Panc1 (cell line): ENCODE measurements around the gene LTBP3.

Source experiments
- POLR2AphosphoS5 ChIP-seq: IDR thresholded peaks from 2 replicates; pipeline ENCODE4 v1.6.1; 2012; ENCODE audit warnings: mild to moderate bottlenecking, low read depth, low read length, moderate library complexity
- SIN3A ChIP-seq: IDR thresholded peaks from 2 replicates; pipeline ENCODE4 v1.6.1; 2012; ENCODE audit warnings: low read depth, mild to moderate bottlenecking, low read length, moderate library complexity, borderline replicate concordance; ENCODE audit not compliant: insufficient read depth
- TF ChIP-seq, protein P1 (sequence below): fragments of 450-650 bp; IDR thresholded peaks from 2 replicates; pipeline ENCODE4 v1.5.1; 2017; ENCODE audit warnings: mild to moderate bottlenecking

DNA sequence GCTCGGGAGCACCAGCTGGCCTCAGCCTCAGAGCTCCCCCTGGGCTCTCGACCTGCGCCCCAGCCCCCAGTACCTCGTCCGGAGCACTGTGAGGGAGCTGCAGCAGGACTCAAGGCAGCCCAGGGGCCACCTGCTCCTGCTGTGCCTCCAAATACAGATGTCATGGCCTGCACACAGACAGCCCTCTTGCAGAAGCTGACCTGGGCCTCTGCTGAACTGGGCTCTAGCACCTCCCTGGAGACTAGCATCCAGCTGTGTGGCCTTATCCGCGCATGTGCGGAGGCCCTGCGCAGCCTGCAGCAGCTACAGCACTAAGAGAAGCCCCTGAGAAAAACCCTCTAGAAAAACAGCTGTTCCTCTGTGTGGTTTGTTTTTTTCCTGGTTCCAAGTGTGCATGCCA, 13.3 kb upstream of the LTBP3 start:
- TF ChIP-seq, protein P1, sequence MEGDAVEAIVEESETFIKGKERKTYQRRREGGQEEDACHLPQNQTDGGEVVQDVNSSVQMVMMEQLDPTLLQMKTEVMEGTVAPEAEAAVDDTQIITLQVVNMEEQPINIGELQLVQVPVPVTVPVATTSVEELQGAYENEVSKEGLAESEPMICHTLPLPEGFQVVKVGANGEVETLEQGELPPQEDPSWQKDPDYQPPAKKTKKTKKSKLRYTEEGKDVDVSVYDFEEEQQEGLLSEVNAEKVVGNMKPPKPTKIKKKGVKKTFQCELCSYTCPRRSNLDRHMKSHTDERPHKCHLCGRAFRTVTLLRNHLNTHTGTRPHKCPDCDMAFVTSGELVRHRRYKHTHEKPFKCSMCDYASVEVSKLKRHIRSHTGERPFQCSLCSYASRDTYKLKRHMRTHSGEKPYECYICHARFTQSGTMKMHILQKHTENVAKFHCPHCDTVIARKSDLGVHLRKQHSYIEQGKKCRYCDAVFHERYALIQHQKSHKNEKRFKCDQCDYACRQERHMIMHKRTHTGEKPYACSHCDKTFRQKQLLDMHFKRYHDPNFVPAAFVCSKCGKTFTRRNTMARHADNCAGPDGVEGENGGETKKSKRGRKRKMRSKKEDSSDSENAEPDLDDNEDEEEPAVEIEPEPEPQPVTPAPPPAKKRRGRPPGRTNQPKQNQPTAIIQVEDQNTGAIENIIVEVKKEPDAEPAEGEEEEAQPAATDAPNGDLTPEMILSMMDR, result no peak
- TF ChIP-seq SIN3A (no peak), POLR2AphosphoS5 (no peak)
